Measurements from ENCODE around the gene PRELP.

GRCh38 chr1:203467550-203467921 is 8.1 kb upstream of the PRELP start:
- TF ChIP-seq, protein P1, sequence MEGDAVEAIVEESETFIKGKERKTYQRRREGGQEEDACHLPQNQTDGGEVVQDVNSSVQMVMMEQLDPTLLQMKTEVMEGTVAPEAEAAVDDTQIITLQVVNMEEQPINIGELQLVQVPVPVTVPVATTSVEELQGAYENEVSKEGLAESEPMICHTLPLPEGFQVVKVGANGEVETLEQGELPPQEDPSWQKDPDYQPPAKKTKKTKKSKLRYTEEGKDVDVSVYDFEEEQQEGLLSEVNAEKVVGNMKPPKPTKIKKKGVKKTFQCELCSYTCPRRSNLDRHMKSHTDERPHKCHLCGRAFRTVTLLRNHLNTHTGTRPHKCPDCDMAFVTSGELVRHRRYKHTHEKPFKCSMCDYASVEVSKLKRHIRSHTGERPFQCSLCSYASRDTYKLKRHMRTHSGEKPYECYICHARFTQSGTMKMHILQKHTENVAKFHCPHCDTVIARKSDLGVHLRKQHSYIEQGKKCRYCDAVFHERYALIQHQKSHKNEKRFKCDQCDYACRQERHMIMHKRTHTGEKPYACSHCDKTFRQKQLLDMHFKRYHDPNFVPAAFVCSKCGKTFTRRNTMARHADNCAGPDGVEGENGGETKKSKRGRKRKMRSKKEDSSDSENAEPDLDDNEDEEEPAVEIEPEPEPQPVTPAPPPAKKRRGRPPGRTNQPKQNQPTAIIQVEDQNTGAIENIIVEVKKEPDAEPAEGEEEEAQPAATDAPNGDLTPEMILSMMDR (conservative IDR thresholded peaks at IDR 0.05; ENCODE audit: low read depth, low read length): no peak
- no peak for TF ChIP-seq EZH2 (IDR thresholded peaks at IDR 0.05; ENCODE audit: low read length, unreplicated experiment)
